Activated CD4-positive, alpha-beta memory T cell treated with anti-CD3 and anti-CD28 coated beads, Interleukin-2, amount 10 ng/mL, durations not matched to agents 7 days and 5 days (primary cell): ENCODE results near the gene PPIF. TPM values are rescaled to one million over a fixed set of nuclear protein-coding genes. Genes with fewer than 3 reads are reported as not detected.

Experiments used
- CTCF ChIA-PET: fragments of 350-600 bp; sonication (Branson Sonifier 250); formaldehyde crosslinking; loops from one replicate; lab custom pipeline; 2021; ENCODE audit warnings: antibody characterized with exemption, inconsistent platforms; lab: Charles Lee
- POLR2A ChIA-PET: fragments of 350-600 bp; sonication (Branson Sonifier 250); formaldehyde crosslinking; loops from one replicate; lab custom pipeline; 2021; ENCODE audit warnings: antibody characterized with exemption; lab: Charles Lee
- DNase-seq: peaks from one replicate; pipeline ENCODE4 v3.0.0-alpha.2; 2020
- H3K27ac Mint-ChIP-seq: one replicate; pipeline ENCODE4 v1.8.0; 2021; ENCODE audit warnings: mild to moderate bottlenecking, mixed read lengths
- H3K27me3 Mint-ChIP-seq: one replicate; pipeline ENCODE4 v1.8.0; 2021; ENCODE audit warnings: mixed read lengths
- H3K36me3 Mint-ChIP-seq: one replicate; pipeline ENCODE4 v1.8.0; 2021; ENCODE audit warnings: low read depth, mixed read lengths
- H3K4me1 Mint-ChIP-seq: one replicate; pipeline ENCODE4 v1.8.0; 2021; ENCODE audit warnings: mixed read lengths
- H3K4me3 Mint-ChIP-seq: one replicate; pipeline ENCODE4 v1.8.0; 2021; ENCODE audit warnings: mild to moderate bottlenecking, mixed read lengths
- H3K9me3 Mint-ChIP-seq: one replicate; pipeline ENCODE4 v1.8.0; 2021; ENCODE audit warnings: mixed read lengths
- total RNA-seq, 2 experiments: library from RNA; stranded (reverse); gene quantifications; one replicate each; pipeline ENCODE4 v1.2.3, GENCODE V29; 2021

PPIF gene
- 10 to 100 TPM; 80.7 to 88.4 TPM for total RNA-seq

GRCh38 chr10:79347226-79347893 lies at the start of gene PPIF:
Gene PPIF (plus strand): TSS chr10:79347469. CDS start chr10:79347549, 80 bp downstream.
- ChIA-PET CTCF (interaction anchor here (0.7 to 6.4 kb wide), 16 partner anchors 10 to 97 kb away, joined by 3 to 45 read pairs (median 3); no protein-coding TSS in a partner anchor), POLR2A (interaction anchor here (0.6 to 9.2 kb wide), 22 partner anchors 9 to 840 kb away, joined by 3 to 192 read pairs (median 4); partner anchors contain the start of gene ZCCHC24)

GRCh38 chr10:79298403-79299244 lies 48.6 kb upstream of the PPIF start:
- ChIA-PET CTCF (no interaction called here), POLR2A (interaction anchor here (1.2 to 2.5 kb wide), 2 partner anchors 11 to 33 kb away, joined by 3 to 12 read pairs; no protein-coding TSS in a partner anchor)
- H3K9me3 Mint-ChIP-seq, result no peaks in the 10 kb centered on the region
- H3K27me3 Mint-ChIP-seq, result no peaks in the 10 kb centered on the region
- peak; percentile 65 for DNase-seq
- no peak overlapping the region for H3K4me3 Mint-ChIP-seq
- H3K36me3 Mint-ChIP-seq, result peaks cover 54% of the 10 kb centered on the region
- peaks cover 47% of the 10 kb centered on the region for H3K4me1 Mint-ChIP-seq
- peak overlapping the region; percentile 68 for H3K27ac Mint-ChIP-seq

More at GRCh38 chr10:79347226-79347893, at the start of gene PPIF:
- Mint-ChIP-seq H3K4me1 (peaks cover 76% of the 10 kb centered on the region), H3K9me3 (no peaks in the 10 kb centered on the region), H3K27ac (peak within 1 kb of the TSS; percentile 88), H3K36me3 (peaks cover 39% of the 10 kb centered on the region), H3K4me3 (peak within 1 kb of the TSS; percentile 87), H3K27me3 (no peaks in the 10 kb centered on the region)
- peak; percentile 95 for DNase-seq

GRCh38 chr10:79299397-79300241 lies 47.6 kb upstream of the PPIF start:
- Mint-ChIP-seq H3K9me3 (no peaks in the 10 kb centered on the region), H3K27ac (peak overlapping the region; percentile 26), H3K27me3 (no peaks in the 10 kb centered on the region), H3K4me3 (no peak overlapping the region), H3K36me3 (peaks cover 54% of the 10 kb centered on the region), H3K4me1 (peaks cover 37% of the 10 kb centered on the region)
- POLR2A ChIA-PET, result interaction anchor here (1.0 to 2.5 kb wide), 3 partner anchors 12 to 56 kb away, joined by 3 to 12 read pairs (median 4); no protein-coding TSS in a partner anchor
- DNase-seq, result no peak
- CTCF ChIA-PET, result no interaction called here

- Mint-ChIP-seq H3K4me1 (peaks cover 28% of the 10 kb centered on the region), H3K27ac (no peak overlapping the region), H3K27me3 (no peaks in the 10 kb centered on the region), H3K4me3 (no peak overlapping the region), H3K36me3 (peaks cover 52% of the 10 kb centered on the region), H3K9me3 (no peaks in the 10 kb centered on the region)
- POLR2A ChIA-PET, result interaction anchor here (1.6 kb wide), 1 partner anchor 16 kb away, joined by 5 read pairs; no protein-coding TSS in a partner anchor
- no peak for DNase-seq
- CTCF ChIA-PET, result no interaction called here
Observed at GRCh38 chr10:79300711-79301110, 46.6 kb upstream of the PPIF start.

- Mint-ChIP-seq H3K4me3 (no peak overlapping the region), H3K27ac (peak overlapping the region; percentile 52), H3K36me3 (peaks cover 54% of the 10 kb centered on the region), H3K9me3 (no peaks in the 10 kb centered on the region), H3K4me1 (peaks cover 21% of the 10 kb centered on the region), H3K27me3 (no peaks in the 10 kb centered on the region)
- DNase-seq, result no peak
- POLR2A ChIA-PET, result interaction anchor here (1.6 kb wide), 1 partner anchor 15 kb away, joined by 5 read pairs; no protein-coding TSS in a partner anchor
- CTCF ChIA-PET, result no interaction called here
Observed at GRCh38 chr10:79301754-79302530, 45.3 kb upstream of the PPIF start.

GRCh38 chr10:79303631-79304478 lies 43.4 kb upstream of the PPIF start:
- Mint-ChIP-seq H3K27ac (no peak overlapping the region), H3K4me3 (no peak overlapping the region), H3K4me1 (peaks cover 5% of the 10 kb centered on the region), H3K27me3 (no peaks in the 10 kb centered on the region), H3K9me3 (no peaks in the 10 kb centered on the region), H3K36me3 (peaks cover 66% of the 10 kb centered on the region)
- ChIA-PET CTCF (interaction anchor here (0.8 kb wide), 1 partner anchor 76 kb away, joined by 3 read pairs; no protein-coding TSS in a partner anchor), POLR2A (interaction anchor here (0.7 to 1.7 kb wide), 2 partner anchors 12 to 44 kb away, joined by 3 to 6 read pairs; no protein-coding TSS in a partner anchor)
- no peak for DNase-seq

- ChIA-PET POLR2A (interaction anchor here (0.7 to 1.7 kb wide), 2 partner anchors 12 to 43 kb away, joined by 3 to 6 read pairs; no protein-coding TSS in a partner anchor), CTCF (no interaction called here)
- DNase-seq, result no peak
- Mint-ChIP-seq H3K4me3 (no peak overlapping the region), H3K27me3 (no peaks in the 10 kb centered on the region), H3K36me3 (peaks cover 66% of the 10 kb centered on the region), H3K4me1 (peaks cover 4% of the 10 kb centered on the region), H3K9me3 (no peaks in the 10 kb centered on the region), H3K27ac (peak overlapping the region; percentile 40)
Observed at GRCh38 chr10:79304479-79305087, 42.7 kb upstream of the PPIF start.

GRCh38 chr10:79305515-79305914 lies 41.8 kb upstream of the PPIF start:
- Mint-ChIP-seq H3K27me3 (no peaks in the 10 kb centered on the region), H3K4me3 (no peak overlapping the region), H3K9me3 (no peaks in the 10 kb centered on the region), H3K4me1 (peaks cover 4% of the 10 kb centered on the region), H3K36me3 (peaks cover 59% of the 10 kb centered on the region), H3K27ac (no peak overlapping the region)
- ChIA-PET POLR2A (interaction anchor here (2.5 kb wide), 1 partner anchor 12 kb away, joined by 8 read pairs; no protein-coding TSS in a partner anchor), CTCF (no interaction called here)
- DNase-seq, result no peak

GRCh38 chr10:79305988-79306387 lies 41.3 kb upstream of the PPIF start:
- no peaks in the 10 kb centered on the region for H3K27me3 Mint-ChIP-seq
- peaks cover 57% of the 10 kb centered on the region for H3K36me3 Mint-ChIP-seq
- POLR2A ChIA-PET, result interaction anchor here (2.5 kb wide), 1 partner anchor 11 kb away, joined by 8 read pairs; no protein-coding TSS in a partner anchor
- CTCF ChIA-PET, result no interaction called here
- no peak overlapping the region for H3K27ac Mint-ChIP-seq
- H3K4me1 Mint-ChIP-seq, result peaks cover 6% of the 10 kb centered on the region
- no peak overlapping the region for H3K4me3 Mint-ChIP-seq
- no peaks in the 10 kb centered on the region for H3K9me3 Mint-ChIP-seq
- DNase-seq, result no peak

GRCh38 chr10:79306644-79307220 lies 40.5 kb upstream of the PPIF start:
- ChIA-PET CTCF (interaction anchor here (0.7 kb wide), 1 partner anchor 20 kb away, joined by 3 read pairs; no protein-coding TSS in a partner anchor), POLR2A (interaction anchor here (2.5 kb wide), 1 partner anchor 11 kb away, joined by 8 read pairs; no protein-coding TSS in a partner anchor)
- H3K4me3 Mint-ChIP-seq, result no peak overlapping the region
- no peaks in the 10 kb centered on the region for H3K9me3 Mint-ChIP-seq
- peaks cover 6% of the 10 kb centered on the region for H3K4me1 Mint-ChIP-seq
- no peak for DNase-seq
- H3K27ac Mint-ChIP-seq, result no peak overlapping the region
- H3K27me3 Mint-ChIP-seq, result no peaks in the 10 kb centered on the region
- H3K36me3 Mint-ChIP-seq, result peaks cover 50% of the 10 kb centered on the region
